Natural killer cell treated with Interleukin-12 subunit alpha and Interleukin-12 subunit beta and Interleukin-15 and Interleukin-18, amount 100 ng/mL, for 72 hours (primary cell): ENCODE data around the gene POLR1A. TPM values are rescaled to one million over a fixed set of nuclear protein-coding genes. Genes with fewer than 3 reads are reported as not detected.

ENCODE experiments used
- ATAC-seq, 2 donors: fragments of 150-1000 bp; cut with Tn5 transposase in 1 of 2; sonication (Bioruptor Pico), chemical (Tn5 transposase) in 1 of 2; 2 replicates each; pipeline ENCODE4 v1.10.0; 2021
- DNase-seq: peaks from one replicate; pipeline ENCODE4 v3.0.0; 2022; ENCODE audit warnings: low spot score
- H3K27ac Mint-ChIP-seq, 2 donors: 1 replicate in 1 of 2; 2 replicates in 1 of 2; pipeline ENCODE4 v1.8.0; 2022; ENCODE audit warnings: mixed read lengths in 2 of 2, mild to moderate bottlenecking in 1 of 2, moderate library complexity in 1 of 2
- H3K27me3 Mint-ChIP-seq, 2 donors: 1 replicate in 1 of 2; 2 replicates in 1 of 2; pipeline ENCODE4 v1.8.0; 2022; ENCODE audit warnings: mixed read lengths in 2 of 2
- H3K36me3 Mint-ChIP-seq: one replicate; pipeline ENCODE4 v1.8.0; 2022; ENCODE audit warnings: mixed read lengths
- H3K4me1 Mint-ChIP-seq, 2 donors: 1 replicate in 1 of 2; 2 replicates in 1 of 2; pipeline ENCODE4 v1.8.0; 2022; ENCODE audit warnings: low read depth in 2 of 2, mixed read lengths in 2 of 2, mild to moderate bottlenecking in 1 of 2
- H3K4me3 Mint-ChIP-seq: one replicate; pipeline ENCODE4 v1.8.0; 2022; ENCODE audit warnings: mixed read lengths
- H3K9me3 Mint-ChIP-seq: 2 replicates; pipeline ENCODE4 v1.8.0; 2022; ENCODE audit warnings: mixed read lengths
- total RNA-seq, 2 donors: library from RNA; stranded (reverse); gene quantifications; one replicate each; pipeline ENCODE4 v1.2.3, GENCODE V29; 2022

POLR1A gene
- total RNA-seq, 2 donors from 2014 or later = 51.7 to 99.2 TPM

- Mint-ChIP-seq H3K27ac (peak overlapping the region; percentile 85 to 90), H3K9me3 (no peaks in the 10 kb centered on the region), H3K36me3 (no peaks in the 10 kb centered on the region), H3K4me3 (no peak overlapping the region), H3K4me1 (peaks cover 22 to 24% of the 10 kb centered on the region in 2 donors), H3K27me3 (no peaks in the 10 kb centered on the region)
- no peak for ATAC-seq
- no peak for DNase-seq
These were observed 26.7 kb downstream of the POLR1A start for GRCh38 chr2:86078774-86079545.

GRCh38 chr2:86075886-86076285 lies 29.8 kb downstream of the POLR1A start:
- DNase-seq (no peak), ATAC-seq (no peak)
- Mint-ChIP-seq H3K27me3 (no peaks in the 10 kb centered on the region), H3K4me3 (no peak overlapping the region), H3K4me1 (peaks cover 25 to 34% of the 10 kb centered on the region in 2 donors), H3K36me3 (peaks cover 15% of the 10 kb centered on the region), H3K27ac (no peak overlapping the region), H3K9me3 (no peaks in the 10 kb centered on the region)

GRCh38 chr2:86074811-86075210 lies 30.9 kb downstream of the POLR1A start:
- H3K4me3 Mint-ChIP-seq = no peak overlapping the region
- H3K4me1 Mint-ChIP-seq = peaks cover 15 to 23% of the 10 kb centered on the region in 2 donors
- ATAC-seq (no peak), DNase-seq (no peak)
- H3K27me3 Mint-ChIP-seq = no peaks in the 10 kb centered on the region
- H3K9me3 Mint-ChIP-seq = no peaks in the 10 kb centered on the region
- H3K36me3 Mint-ChIP-seq = peaks cover 21% of the 10 kb centered on the region
- H3K27ac Mint-ChIP-seq = no peak overlapping the region

- H3K4me3 Mint-ChIP-seq = no peak overlapping the region
- no peaks in the 10 kb centered on the region for H3K9me3 Mint-ChIP-seq
- peaks cover 21% of the 10 kb centered on the region for H3K36me3 Mint-ChIP-seq
- DNase-seq = no peak
- no peaks in the 10 kb centered on the region for H3K27me3 Mint-ChIP-seq
- H3K4me1 Mint-ChIP-seq = peaks cover 11 to 22% of the 10 kb centered on the region in 2 donors
- H3K27ac Mint-ChIP-seq = no peak overlapping the region
- ATAC-seq = no peak
These were observed 31.4 kb downstream of the POLR1A start for GRCh38 chr2:86074256-86074655.

GRCh38 chr2:86073225-86073624 lies 32.5 kb downstream of the POLR1A start:
- peaks cover 11 to 19% of the 10 kb centered on the region in 2 donors for H3K4me1 Mint-ChIP-seq
- no peak overlapping the region for H3K4me3 Mint-ChIP-seq
- H3K36me3 Mint-ChIP-seq = peaks cover 21% of the 10 kb centered on the region
- H3K27me3 Mint-ChIP-seq = no peaks in the 10 kb centered on the region
- H3K27ac Mint-ChIP-seq = peak overlapping the region; percentile 22 to 67
- DNase-seq (no peak), ATAC-seq (no peak)
- H3K9me3 Mint-ChIP-seq = no peaks in the 10 kb centered on the region

- Mint-ChIP-seq H3K36me3 (peaks cover 21% of the 10 kb centered on the region), H3K27ac (peak overlapping the region; percentile 67 to 76)
These were observed 33.3 kb downstream of the POLR1A start for GRCh38 chr2:86072271-86072858.

GRCh38 chr2:86070868-86071267 lies 34.8 kb downstream of the POLR1A start:
- Mint-ChIP-seq H3K9me3 (no peaks in the 10 kb centered on the region), H3K27ac (peak overlapping the region in 1 of 2 donors; percentile 76), H3K36me3 (peaks cover 21% of the 10 kb centered on the region), H3K27me3 (no peaks in the 10 kb centered on the region), H3K4me1 (peaks cover 17 to 23% of the 10 kb centered on the region in 2 donors), H3K4me3 (no peak overlapping the region)
- ATAC-seq (no peak), DNase-seq (no peak)

More at GRCh38 chr2:86072271-86072858, 33.3 kb downstream of the POLR1A start:
- ATAC-seq (no peak), DNase-seq (no peak)
- Mint-ChIP-seq H3K9me3 (no peaks in the 10 kb centered on the region), H3K27me3 (no peaks in the 10 kb centered on the region), H3K4me1 (peaks cover 17 to 23% of the 10 kb centered on the region in 2 donors), H3K4me3 (no peak overlapping the region)

- no peak overlapping the region for H3K4me3 Mint-ChIP-seq
- peaks cover 31% of the 10 kb centered on the region for H3K36me3 Mint-ChIP-seq
- H3K4me1 Mint-ChIP-seq = peaks cover 17 to 23% of the 10 kb centered on the region in 2 donors
These were observed 35.8 kb downstream of the POLR1A start for GRCh38 chr2:86069783-86070339.

GRCh38 chr2:86069091-86069685 lies 36.5 kb downstream of the POLR1A start:
- no peaks in the 10 kb centered on the region for H3K9me3 Mint-ChIP-seq
- no peak for ATAC-seq
- no peak for DNase-seq
- peaks cover 17 to 23% of the 10 kb centered on the region in 2 donors for H3K4me1 Mint-ChIP-seq
- peaks cover 36% of the 10 kb centered on the region for H3K36me3 Mint-ChIP-seq
- no peaks in the 10 kb centered on the region for H3K27me3 Mint-ChIP-seq
- H3K27ac Mint-ChIP-seq = no peak overlapping the region
- no peak overlapping the region for H3K4me3 Mint-ChIP-seq

More at GRCh38 chr2:86069783-86070339, 35.8 kb downstream of the POLR1A start:
- no peak overlapping the region for H3K27ac Mint-ChIP-seq
- no peaks in the 10 kb centered on the region for H3K27me3 Mint-ChIP-seq
- H3K9me3 Mint-ChIP-seq = no peaks in the 10 kb centered on the region
- ATAC-seq (no peak), DNase-seq (no peak)

- Mint-ChIP-seq H3K9me3 (no peaks in the 10 kb centered on the region), H3K4me1 (peaks cover 17 to 21% of the 10 kb centered on the region in 2 donors), H3K36me3 (peaks cover 39% of the 10 kb centered on the region), H3K27me3 (no peaks in the 10 kb centered on the region), H3K27ac (no peak overlapping the region), H3K4me3 (no peak overlapping the region)
- ATAC-seq (no peak), DNase-seq (no peak)
These were observed 37.0 kb downstream of the POLR1A start for GRCh38 chr2:86068648-86069047.

GRCh38 chr2:86068136-86068588 lies 37.5 kb downstream of the POLR1A start:
- ATAC-seq (peak; percentile 92 to 98), DNase-seq (peak; percentile 67)
- H3K9me3 Mint-ChIP-seq = no peaks in the 10 kb centered on the region
- H3K27me3 Mint-ChIP-seq = no peaks in the 10 kb centered on the region
- peaks cover 41% of the 10 kb centered on the region for H3K36me3 Mint-ChIP-seq
- no peak overlapping the region for H3K4me3 Mint-ChIP-seq
- H3K4me1 Mint-ChIP-seq = peaks cover 17% of the 10 kb centered on the region in 2 donors
- H3K27ac Mint-ChIP-seq = peak overlapping the region; percentile 28 to 47

- no peaks in the 10 kb centered on the region for H3K9me3 Mint-ChIP-seq
- peaks cover 9 to 11% of the 10 kb centered on the region in 2 donors for H3K4me1 Mint-ChIP-seq
- DNase-seq (no peak), ATAC-seq (no peak)
- H3K36me3 Mint-ChIP-seq = peaks cover 49% of the 10 kb centered on the region
- H3K4me3 Mint-ChIP-seq = no peak overlapping the region
- H3K27me3 Mint-ChIP-seq = no peaks in the 10 kb centered on the region
- peak overlapping the region; percentile 24 to 47 for H3K27ac Mint-ChIP-seq
These were observed 38.8 kb downstream of the POLR1A start for GRCh38 chr2:86066915-86067314.

GRCh38 chr2:86066007-86066578 lies 39.6 kb downstream of the POLR1A start:
- H3K27ac Mint-ChIP-seq = peak overlapping the region in 1 of 2 donors; percentile 38

More at GRCh38 chr2:86066007-86066578, 39.6 kb downstream of the POLR1A start:
- DNase-seq = no peak
- Mint-ChIP-seq H3K4me3 (no peak overlapping the region), H3K4me1 (peaks cover 9 to 11% of the 10 kb centered on the region in 2 donors), H3K36me3 (peaks cover 44% of the 10 kb centered on the region), H3K27me3 (no peaks in the 10 kb centered on the region), H3K9me3 (no peaks in the 10 kb centered on the region)
- no peak for ATAC-seq
